ENCODE results near the gene PSMC1.

PSMC1 gene

DNA sequence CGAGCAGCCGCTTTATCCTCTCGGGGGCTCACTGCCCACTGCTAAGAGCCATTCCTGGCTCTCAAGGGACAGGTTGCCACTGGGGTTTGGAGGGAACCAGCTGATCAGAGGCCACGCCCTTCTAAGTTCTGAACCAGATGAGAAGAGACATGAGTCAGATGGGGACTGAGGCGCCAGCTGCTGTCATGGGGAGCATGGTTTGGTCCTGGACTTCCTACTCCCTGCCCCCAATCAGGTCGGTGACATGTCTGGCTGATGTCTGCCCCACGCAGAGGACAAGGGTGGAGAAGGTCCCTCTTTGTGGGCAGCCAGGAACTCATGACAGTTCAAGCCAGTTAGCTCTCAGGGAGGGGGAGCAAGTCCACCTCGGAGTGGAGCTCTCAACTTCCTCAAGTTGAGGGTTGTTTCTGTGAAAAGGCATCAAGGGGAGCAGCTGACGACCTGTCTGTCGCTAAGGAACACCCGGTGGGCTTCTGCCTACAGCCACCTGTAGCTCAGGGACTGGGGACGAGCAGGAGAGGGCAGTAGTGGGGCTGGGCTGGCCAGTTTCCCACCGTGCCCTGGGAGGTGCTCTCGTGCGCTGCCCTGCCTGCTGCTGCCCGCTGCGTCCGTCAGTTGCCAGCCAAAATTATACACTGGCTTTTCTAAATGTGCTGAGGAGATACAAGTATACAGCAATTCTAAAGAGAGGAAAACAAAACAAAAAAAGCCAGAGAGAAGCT lies 20.5 kb downstream of the PSMC1 start:
- DNase-seq (ENCODE audit: low spot score), result no peak

GRCh38 chr14:90277581-90278198 lies 21.3 kb downstream of the PSMC1 start:
- DNase-seq (ENCODE audit: low spot score), result no peak

DNA sequence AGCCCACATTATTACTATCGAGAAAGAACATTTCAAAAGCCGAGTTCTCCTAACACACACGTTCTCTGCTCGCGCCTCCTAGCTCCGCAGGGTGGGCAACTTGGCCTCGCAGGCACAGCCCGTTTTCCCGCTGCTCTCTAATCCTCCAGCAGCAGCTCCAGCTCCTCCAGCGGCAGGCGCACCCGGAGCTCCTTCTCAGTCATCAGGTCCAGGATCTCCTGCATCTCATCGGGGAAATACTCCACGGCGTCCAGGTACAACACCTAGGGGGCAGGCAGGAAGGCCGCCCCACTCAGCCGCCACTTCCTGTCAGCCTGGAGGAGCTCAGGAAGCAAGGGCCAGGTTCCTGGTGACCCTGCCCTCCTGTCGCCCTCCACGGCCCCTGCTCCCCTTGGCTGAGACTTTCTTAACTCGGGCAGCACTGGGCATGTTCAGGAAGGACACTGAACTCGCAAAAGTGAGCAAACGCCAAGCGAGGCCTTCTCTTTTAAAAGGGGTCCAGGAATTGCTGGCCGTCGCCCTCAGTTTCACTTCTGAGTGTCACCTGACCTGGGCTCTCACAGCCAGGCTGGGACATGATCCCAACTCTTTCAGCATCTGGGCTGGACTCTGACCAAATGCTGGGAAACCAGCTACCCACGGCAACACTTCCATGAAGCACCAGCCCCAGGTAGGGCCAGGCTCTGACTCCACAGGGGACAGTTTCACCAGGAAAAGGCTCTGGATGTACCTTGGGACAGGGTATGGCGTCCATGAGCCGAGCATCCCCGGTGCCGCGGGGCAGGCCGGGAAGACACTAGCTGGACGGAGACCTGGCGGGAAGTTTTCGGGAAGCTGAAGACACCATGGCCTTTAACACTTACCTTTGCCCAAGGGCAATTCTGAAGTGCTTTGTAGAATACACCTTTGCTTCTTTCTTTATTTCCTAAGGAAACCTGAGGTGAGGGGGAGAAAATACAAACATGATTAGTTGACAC lies 22.1 kb downstream of the PSMC1 start:
- no peak for DNase-seq (ENCODE audit: low spot score)

GRCh38 chr14:90280096-90280495 lies 23.7 kb downstream of the PSMC1 start:
- no peak for DNase-seq (ENCODE audit: low spot score)

- DNase-seq (ENCODE audit: low spot score), result no peak
Measured at GRCh38 chr14:90281261-90281660, 24.9 kb downstream of the PSMC1 start.

DNA sequence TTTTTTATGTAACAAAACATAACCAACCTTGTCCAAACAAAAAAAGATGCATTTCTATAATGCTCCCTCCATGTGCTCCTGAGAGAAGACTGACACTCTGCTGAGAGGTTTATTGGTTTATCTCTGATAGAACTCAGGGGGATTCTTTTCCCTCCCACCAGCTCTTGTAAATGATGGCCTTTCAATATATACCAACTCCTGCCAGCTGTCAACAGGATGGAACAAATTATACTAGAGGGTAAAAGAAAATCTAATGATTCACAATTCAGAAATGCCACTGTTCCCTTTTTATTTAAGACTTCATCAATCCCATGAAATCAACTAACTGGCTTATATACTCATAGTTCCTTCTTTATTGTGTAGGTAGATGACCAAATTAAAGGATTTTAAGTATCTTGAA lies 25.4 kb downstream of the PSMC1 start:
- no peak for DNase-seq (ENCODE audit: low spot score)

- no peak for DNase-seq (ENCODE audit: low spot score)
Measured at GRCh38 chr14:90287791-90288190, 31.4 kb downstream of the PSMC1 start.

DNA sequence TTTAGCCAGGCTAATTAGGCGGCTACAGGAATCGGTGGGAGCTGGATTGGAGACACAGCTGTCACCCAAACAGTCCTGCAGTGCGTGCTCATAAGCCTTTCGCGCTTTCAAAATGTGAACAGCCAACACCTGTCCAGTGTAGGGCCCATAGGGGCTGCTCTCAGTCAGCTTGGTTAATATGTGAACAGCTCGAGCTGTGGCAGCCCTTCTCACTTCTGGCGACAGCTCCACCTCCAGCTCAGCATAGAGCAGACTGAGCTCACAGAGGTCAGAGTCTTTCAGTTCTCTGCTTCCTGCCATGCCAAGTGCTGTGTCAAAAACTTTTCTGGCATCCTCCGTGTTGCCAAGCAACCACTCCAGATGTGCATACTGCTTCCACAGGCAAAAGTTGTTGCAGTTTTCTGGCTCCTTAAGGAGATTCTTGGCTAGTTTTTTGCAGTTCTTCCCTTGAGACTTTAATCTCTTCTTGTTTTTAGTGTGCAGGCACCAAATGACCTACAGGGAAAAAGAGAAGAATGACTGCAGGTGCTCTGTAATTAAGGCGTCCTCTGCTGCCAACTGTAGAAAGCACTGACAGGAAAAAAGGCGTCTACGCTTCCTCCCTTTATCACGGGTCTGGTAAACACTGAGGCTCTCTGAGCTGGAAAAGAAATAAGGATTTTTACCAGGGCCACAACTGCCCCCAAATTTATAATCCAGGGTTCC lies 32.5 kb downstream of the PSMC1 start:
- DNase-seq (ENCODE audit: low spot score), result no peak

GRCh38 chr14:90290337-90291011 lies 34.1 kb downstream of the PSMC1 start:
- DNase-seq (ENCODE audit: low spot score), result no peak

- DNase-seq (ENCODE audit: low spot score), result no peak
Measured at GRCh38 chr14:90291699-90292098, 35.3 kb downstream of the PSMC1 start.

DNA sequence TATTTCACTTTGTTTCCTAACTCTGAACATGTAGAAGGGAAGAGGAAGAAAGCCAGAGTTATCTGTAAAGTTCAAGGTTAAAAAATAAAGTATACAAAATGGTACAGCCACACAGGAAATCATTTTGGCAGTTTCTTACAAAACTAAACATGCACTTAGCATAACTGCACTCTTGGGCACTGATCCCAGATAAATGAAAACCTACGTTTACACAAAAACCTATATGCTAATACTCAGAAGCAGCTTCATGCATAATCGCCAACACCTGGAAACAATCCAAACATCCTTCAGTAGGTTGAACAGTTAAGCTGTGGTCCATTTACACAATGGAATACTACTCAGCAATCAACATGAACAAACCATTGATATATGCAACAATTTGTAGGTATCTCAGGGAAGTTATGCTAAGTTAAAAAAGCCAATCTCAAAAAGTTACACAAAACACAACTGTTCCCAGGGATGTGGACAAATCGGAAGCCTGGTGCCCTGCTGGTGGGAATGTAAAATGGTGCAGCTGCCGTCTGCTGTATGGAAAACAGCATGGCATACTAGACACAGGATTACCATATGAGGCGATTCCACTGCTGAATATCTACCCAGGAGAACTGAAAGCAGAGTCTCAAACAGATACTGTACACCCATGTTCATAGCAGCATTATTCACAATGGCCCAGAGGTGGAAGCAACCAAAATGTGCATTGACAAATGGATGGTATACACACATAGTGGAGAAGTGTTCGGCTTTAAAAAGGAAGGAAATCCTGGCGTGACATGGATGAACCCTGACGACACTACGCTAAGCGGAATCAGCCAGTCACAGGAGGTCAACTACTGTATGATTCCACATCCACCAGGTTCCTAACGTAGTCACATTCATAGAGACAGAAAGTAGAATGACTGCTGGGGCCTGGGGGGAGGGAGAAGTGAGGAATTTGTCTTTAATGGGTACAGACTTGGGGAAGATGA lies 37.7 kb downstream of the PSMC1 start:
- DNase-seq (ENCODE audit: low spot score), result no peak

DNA sequence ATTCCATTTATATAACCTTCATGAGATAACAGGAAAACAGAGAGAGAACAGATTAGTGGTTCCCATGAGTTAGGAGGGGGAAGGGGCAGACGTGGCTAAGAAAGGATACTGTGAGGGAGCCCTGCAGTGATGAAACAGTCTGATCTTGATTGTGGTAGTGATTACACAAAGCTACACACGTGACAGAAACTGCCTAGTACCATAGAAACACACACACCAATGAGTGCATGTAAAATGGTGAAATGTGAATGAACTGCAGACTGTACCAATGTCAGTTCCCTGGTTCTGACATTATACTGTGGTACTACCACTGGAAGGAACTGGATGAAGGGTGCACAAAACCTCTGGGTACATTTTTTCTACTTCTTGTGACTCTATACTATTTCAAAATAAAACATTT lies 38.5 kb downstream of the PSMC1 start:
- DNase-seq (ENCODE audit: low spot score), result no peak

- DNase-seq (ENCODE audit: low spot score), result no peak
Measured at GRCh38 chr14:90295870-90296516, 39.6 kb downstream of the PSMC1 start.

GRCh38 chr14:90296641-90297040 lies 40.3 kb downstream of the PSMC1 start:
- no peak for DNase-seq (ENCODE audit: low spot score)

DNA sequence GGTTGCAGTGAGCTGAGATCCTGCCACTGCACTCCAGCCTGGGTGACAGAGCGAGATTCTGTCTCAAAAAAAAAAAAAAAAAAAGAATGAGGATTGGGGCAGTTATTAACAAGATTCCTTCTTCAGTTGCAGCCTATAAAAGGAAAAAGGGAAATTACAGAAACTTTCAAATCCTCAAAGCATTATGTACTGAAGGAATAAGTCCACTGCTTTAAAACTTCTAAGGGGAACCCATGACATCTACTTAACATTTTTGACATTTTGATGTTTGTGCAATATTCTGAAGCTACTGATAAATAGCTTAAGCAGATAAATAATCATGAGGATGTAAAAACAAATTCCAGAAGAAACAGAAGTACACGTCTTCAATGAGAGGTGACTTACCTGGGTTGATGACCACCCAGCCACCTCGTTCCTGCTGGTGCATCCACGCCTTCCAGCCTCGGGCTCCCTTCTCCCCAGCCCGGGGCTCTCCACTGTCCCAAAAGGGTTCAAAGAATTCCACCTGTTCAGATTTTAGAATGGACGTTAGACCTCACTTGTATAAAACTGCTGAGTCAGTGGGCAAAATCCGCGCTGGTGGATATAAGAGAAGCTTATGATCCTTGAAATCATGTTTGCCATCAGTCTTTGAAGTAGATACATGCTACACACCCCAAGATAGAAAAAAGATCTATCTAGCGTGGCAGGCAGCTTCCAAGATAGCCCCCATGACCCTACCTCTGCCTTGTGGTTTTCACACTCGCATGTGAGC lies 41.7 kb downstream of the PSMC1 start:
- DNase-seq (ENCODE audit: low spot score), result no peak

- DNase-seq (ENCODE audit: low spot score), result no peak
Measured at GRCh38 chr14:90299408-90299807, 43.1 kb downstream of the PSMC1 start.

DNA sequence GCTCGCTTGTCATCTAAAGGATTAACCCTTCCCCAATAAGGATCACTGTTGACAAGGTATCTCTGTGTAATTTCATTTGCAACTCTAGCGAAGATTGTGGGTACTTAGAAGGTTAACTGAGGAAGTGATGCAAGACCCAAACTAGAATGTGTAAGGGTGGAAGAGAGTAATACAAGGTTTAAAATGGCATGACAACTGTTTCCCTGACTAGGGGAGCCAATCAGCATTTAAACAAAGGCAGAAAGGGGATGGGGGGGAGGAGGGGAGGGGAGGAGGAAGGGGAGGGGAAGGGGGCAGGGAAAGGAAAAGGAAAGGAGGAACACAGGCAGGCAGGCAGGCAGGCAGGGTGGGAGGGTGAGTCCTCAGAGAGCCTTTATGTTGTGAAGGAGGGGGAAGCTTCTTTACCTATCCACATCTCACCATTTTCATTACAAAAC lies 44.3 kb downstream of the PSMC1 start:
- DNase-seq (ENCODE audit: low spot score), result peak; percentile 21

DNA sequence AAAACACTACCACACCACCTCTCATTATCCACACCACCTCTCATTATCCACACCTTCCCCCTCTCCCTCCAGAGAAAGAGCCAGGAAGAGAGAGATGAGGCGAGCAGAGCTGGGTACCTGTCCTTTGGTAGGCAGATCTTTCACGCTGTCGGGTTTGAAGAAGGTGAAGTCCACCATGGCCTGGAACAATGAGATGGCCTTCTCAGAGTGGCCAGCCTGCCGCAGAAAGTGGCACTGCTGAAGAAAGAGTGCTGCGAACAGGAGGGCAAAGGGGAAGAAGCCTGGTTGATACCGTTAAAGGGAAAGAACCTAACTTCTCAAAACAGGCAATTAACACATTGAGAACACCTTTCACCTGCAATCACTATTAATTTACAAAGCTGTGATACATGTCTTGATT lies 44.8 kb downstream of the PSMC1 start:
- DNase-seq (ENCODE audit: low spot score), result no peak

GRCh38 chr14:90301668-90302090 lies 45.3 kb downstream of the PSMC1 start:
- DNase-seq (ENCODE audit: low spot score), result peak; percentile 61
